Femur (tissue), 1 donor: ENCODE measurements around the gene B3GALNT1.
"Not testable (repeated sequence)": the region's sequence is repeated elsewhere in the genome, so short reads cannot be mapped to it uniquely, and the experiment has no call there.

Experiments
- DNase-seq: peaks from one replicate; pipeline ENCODE4 v3.0.0-alpha.2; 2017

The B3GALNT1 gene

GRCh38 chr3:161073181-161073580 is 32.0 kb downstream of the B3GALNT1 start:
- no peak for DNase-seq

- DNase-seq, result no peak
Observed at GRCh38 chr3:161072751-161073150, 32.4 kb downstream of the B3GALNT1 start.

- no peak for DNase-seq
Observed at GRCh38 chr3:161072211-161072621, 32.9 kb downstream of the B3GALNT1 start.

GRCh38 chr3:161070980-161071663 is 34.0 kb downstream of the B3GALNT1 start:
- DNase-seq, result no peak

GRCh38 chr3:161070252-161070930 is 34.8 kb downstream of the B3GALNT1 start:
- DNase-seq, result no peak

- peak; percentile 51 for DNase-seq
Observed at GRCh38 chr3:161069511-161070251, 35.5 kb downstream of the B3GALNT1 start.

- no peak for DNase-seq
Observed at GRCh38 chr3:161067335-161067734, 37.8 kb downstream of the B3GALNT1 start.

- DNase-seq, result no peak
Observed at GRCh38 chr3:161066930-161067329, 38.2 kb downstream of the B3GALNT1 start.

GRCh38 chr3:161064413-161064812 is 40.7 kb downstream of the B3GALNT1 start:
- no peak for DNase-seq

GRCh38 chr3:161054860-161055604 is 50.1 kb downstream of the B3GALNT1 start:
- no peak for DNase-seq

- no peak for DNase-seq
Observed at GRCh38 chr3:161051856-161052255, 53.3 kb downstream of the B3GALNT1 start.

- DNase-seq, result no peak
Observed at GRCh38 chr3:161050935-161051334, 54.2 kb downstream of the B3GALNT1 start.

GRCh38 chr3:161049683-161050248 is 55.4 kb downstream of the B3GALNT1 start:
- DNase-seq, result no peak

GRCh38 chr3:161043336-161044035 is 61.7 kb downstream of the B3GALNT1 start:
- no peak for DNase-seq

GRCh38 chr3:161042023-161042501 is 63.1 kb downstream of the B3GALNT1 start:
- no peak for DNase-seq

- DNase-seq, result no peak
Observed at GRCh38 chr3:161038725-161039124, 66.4 kb downstream of the B3GALNT1 start.

- no peak for DNase-seq
Observed at GRCh38 chr3:161035711-161036110, 69.4 kb downstream of the B3GALNT1 start.

- not testable (repeated sequence) for DNase-seq
Observed at GRCh38 chr3:161034913-161035550, 70.1 kb downstream of the B3GALNT1 start.
